ENCODE measurements around the gene SPDEF. TPM values are rescaled to one million over a fixed set of nuclear protein-coding genes. Genes with fewer than 3 reads are reported as not detected.

SPDEF gene
- total RNA-seq, 1 donor = not detected

- Histone ChIP-seq H2AFZ (ENCODE audit: low read length) (no peak overlapping the region), H3K4me1 (ENCODE audit: insufficient read depth, low read length) (peaks cover 16% of the 10 kb centered on the region), H3K27ac (ENCODE audit: low read depth, low read length) (no peak overlapping the region), H3K9me3 (ENCODE audit: low read depth, low read length) (no peaks in the 10 kb centered on the region), H3K79me2 (ENCODE audit: insufficient read depth, low read length) (peaks cover 80% of the 10 kb centered on the region), H3K27me3 (ENCODE audit: insufficient read depth, low read length) (no peaks in the 10 kb centered on the region), H4K20me1 (ENCODE audit: insufficient read depth, low read length) (peaks cover 68% of the 10 kb centered on the region), H3K4me3 (ENCODE audit: insufficient read depth, low read length) (no peak overlapping the region), H3K36me3 (ENCODE audit: insufficient read depth, low read length) (peaks cover 4% of the 10 kb centered on the region), H3K4me2 (ENCODE audit: insufficient read depth, low read length) (no peak overlapping the region)
- no peak for TF ChIP-seq CTCF (IDR thresholded peaks at IDR 0.05; ENCODE audit: extremely low read depth, low read depth, low read length)
- DNase-seq (ENCODE audit: insufficient read length, low spot score, missing footprints) = no peak
Observed at GRCh38 chr6:34600796-34601195, 44.7 kb upstream of the SPDEF start.

GRCh38 chr6:34600101-34600500, 44.0 kb upstream of the SPDEF start:
- no peaks in the 10 kb centered on the region for H3K36me3 ChIP-seq (ENCODE audit: insufficient read depth, low read length)
- H3K9me3 ChIP-seq (ENCODE audit: low read depth, low read length) = no peaks in the 10 kb centered on the region
- H3K4me3 ChIP-seq (ENCODE audit: insufficient read depth, low read length) = no peak overlapping the region
- no peak overlapping the region for H2AFZ ChIP-seq (ENCODE audit: low read length)
- H3K27me3 ChIP-seq (ENCODE audit: insufficient read depth, low read length) = no peaks in the 10 kb centered on the region
- no peak for DNase-seq (ENCODE audit: insufficient read length, low spot score, missing footprints)
- no peak overlapping the region for H3K27ac ChIP-seq (ENCODE audit: low read depth, low read length)
- H3K4me2 ChIP-seq (ENCODE audit: insufficient read depth, low read length) = no peak overlapping the region
- peaks cover 16% of the 10 kb centered on the region for H3K4me1 ChIP-seq (ENCODE audit: insufficient read depth, low read length)
- H4K20me1 ChIP-seq (ENCODE audit: insufficient read depth, low read length) = peaks cover 72% of the 10 kb centered on the region
- TF ChIP-seq CTCF (IDR thresholded peaks at IDR 0.05; ENCODE audit: extremely low read depth, low read depth, low read length) = no peak
- peaks cover 82% of the 10 kb centered on the region for H3K79me2 ChIP-seq (ENCODE audit: insufficient read depth, low read length)

GRCh38 chr6:34598712-34599111, 42.6 kb upstream of the SPDEF start:
- Histone ChIP-seq H2AFZ (ENCODE audit: low read length) (no peak overlapping the region), H4K20me1 (ENCODE audit: insufficient read depth, low read length) (peaks cover 81% of the 10 kb centered on the region), H3K36me3 (ENCODE audit: insufficient read depth, low read length) (no peaks in the 10 kb centered on the region), H3K79me2 (ENCODE audit: insufficient read depth, low read length) (peaks cover 82% of the 10 kb centered on the region), H3K4me3 (ENCODE audit: insufficient read depth, low read length) (no peak overlapping the region), H3K9me3 (ENCODE audit: low read depth, low read length) (no peaks in the 10 kb centered on the region), H3K4me2 (ENCODE audit: insufficient read depth, low read length) (no peak overlapping the region), H3K27me3 (ENCODE audit: insufficient read depth, low read length) (no peaks in the 10 kb centered on the region), H3K4me1 (ENCODE audit: insufficient read depth, low read length) (peaks cover 16% of the 10 kb centered on the region), H3K27ac (ENCODE audit: low read depth, low read length) (no peak overlapping the region)
- no peak for TF ChIP-seq CTCF (IDR thresholded peaks at IDR 0.05; ENCODE audit: extremely low read depth, low read depth, low read length)
- no peak for DNase-seq (ENCODE audit: insufficient read length, low spot score, missing footprints)

GRCh38 chr6:34597605-34598353, 41.6 kb upstream of the SPDEF start:
- no peaks in the 10 kb centered on the region for H3K36me3 ChIP-seq (ENCODE audit: insufficient read depth, low read length)
- no peak for TF ChIP-seq CTCF (IDR thresholded peaks at IDR 0.05; ENCODE audit: extremely low read depth, low read depth, low read length)
- H3K4me2 ChIP-seq (ENCODE audit: insufficient read depth, low read length) = no peak overlapping the region
- H3K9me3 ChIP-seq (ENCODE audit: low read depth, low read length) = no peaks in the 10 kb centered on the region
- DNase-seq (ENCODE audit: insufficient read length, low spot score, missing footprints) = no peak
- H3K27ac ChIP-seq (ENCODE audit: low read depth, low read length) = no peak overlapping the region
- peaks cover 78% of the 10 kb centered on the region for H4K20me1 ChIP-seq (ENCODE audit: insufficient read depth, low read length)
- H3K4me3 ChIP-seq (ENCODE audit: insufficient read depth, low read length) = no peak overlapping the region
- H3K79me2 ChIP-seq (ENCODE audit: insufficient read depth, low read length) = peaks cover 85% of the 10 kb centered on the region
- no peak overlapping the region for H2AFZ ChIP-seq (ENCODE audit: low read length)
- H3K4me1 ChIP-seq (ENCODE audit: insufficient read depth, low read length) = peaks cover 14% of the 10 kb centered on the region
- no peaks in the 10 kb centered on the region for H3K27me3 ChIP-seq (ENCODE audit: insufficient read depth, low read length)

All from osteoblast (primary cell).